Adrenal gland (tissue), 12 donors: ENCODE results near the gene MBD3L2B. TPM values are rescaled to one million over a fixed set of nuclear protein-coding genes. Genes with fewer than 3 reads are reported as not detected.

Source experiments
- DNase-seq, 7 donors: peaks; one replicate each; pipeline ENCODE4 v3.0.0-alpha.2; 2019 to 2020
- H3K27ac ChIP-seq, 5 donors: fragments of 200-600 bp; sonication (generic) in 4 of 5; 1 replicate in 3 of 5; 2 replicates in 2 of 5; pipeline versions ENCODE4 v1.5.1 to v1.8.0; 2016 to 2020; ENCODE audit warnings: mild to moderate bottlenecking in 1 of 5
- H3K27me3 ChIP-seq: fragments of 200-600 bp; 2 replicates; pipeline ENCODE4 v1.8.0; 2021
- H3K36me3 ChIP-seq, 2 donors: fragments of 200-600 bp; replicated peaks in 1 of 2; 1 replicate in 1 of 2; 2 replicates in 1 of 2; pipeline versions ENCODE4 v1.5.1 to v1.8.0; 2018 to 2022
- H3K4me1 ChIP-seq, 2 donors: fragments of 200-600 bp; replicated peaks in 1 of 2; 1 replicate in 1 of 2; 2 replicates in 1 of 2; pipeline versions ENCODE4 v1.5.1 to v1.8.0; 2018 to 2021
- H3K4me3 ChIP-seq, 4 donors: fragments of 200-600 bp; sonication (generic) in 3 of 4; one replicate each; pipeline ENCODE4 v1.5.1; 2016 to 2018
- H3K9me3 ChIP-seq, 3 donors: fragments of 200-600 bp; sonication (generic) in 1 of 3; replicated peaks in 1 of 3; 1 replicate in 2 of 3; 2 replicates in 1 of 3; pipeline versions ENCODE4 v1.5.1 to v1.8.0; 2016 to 2021
- CTCF ChIP-seq, 6 experiments: fragments of 450-650 bp in 4 of 6; fragments of 200-600 bp in 2 of 6; sonication (generic) in 1 of 6; IDR thresholded peaks; 1 replicate in 5 of 6; 2 replicates in 1 of 6; pipeline versions ENCODE4 v1.5.1 to v1.8.0; 2016 to 2021; ENCODE audit warnings: antibody characterized with exemption in 6 of 6, mild to moderate bottlenecking in 2 of 6, moderate library complexity in 1 of 6
- POLR2A ChIP-seq, 2 donors: fragments of 450-650 bp; IDR thresholded peaks; one replicate each; pipeline ENCODE4 v1.6.1; 2017; ENCODE audit warnings: antibody characterized with exemption in 2 of 2, mild to moderate bottlenecking in 2 of 2, moderate library complexity in 1 of 2
- WGBS, 4 donors: extraction: QIAGEN DNeasy Blood & Tissue Kit in 2 of 4; methylation state at CpG; one replicate each; pipeline versions ENCODE4 v1.1.5 to v1.1.7; 2013 to 2017; 5-methylcytosine and 5-hydroxymethylcytosine counted together
- intact Hi-C, 2 donors: fragments of 100-400 bp; cut with DNase I; formaldehyde crosslinking; loops; one replicate each; pipeline versions ENCODE4 v1.14.1 to v1.15.0; 2022 to 2023
- polyA plus RNA-seq, 3 donors: library from polyadenylated mRNA; stranded (reverse); fragments of 200-250 nt in 2 of 3; fragments of 350-450 nt in 1 of 3; fragmentation: Illumina TruSeq in 1 of 3; extraction: RNeasy Lipid Tissue Mini Kit (QIAGEN cat#74804) in 1 of 3; gene quantifications; one replicate each; pipeline ENCODE4 v1.2.3, GENCODE V29; 2013 to 2014
- total RNA-seq, 9 donors: library from RNA; depleted of rRNA in 4 of 9; stranded (reverse); fragments of >200 nt in 4 of 9; fragments of 120-200 nt in 1 of 9; fragmentation: NEBNext Ultra II Directional in 1 of 9; extraction: Animal tissue kit (Norgen Biotek cat#: 25700) in 1 of 9; gene quantifications; one replicate each; pipeline versions ENCODE4 v1.1.0 to v1.2.4, GENCODE V29; 2013 to 2023
- donor health status: healthy with polysubstance abuse.
- donor health status: Bipolar disorder and iron deficiency.
- donor health status: DM: yes; HTN: yes; CAD: no.
- donor health status: DM: no; HTN: no; CAD: no.
- donor health status: DM: no; HTN: no; CAD: no.
- donor health status: DM: yes; HTN: yes; CAD: no.

MBD3L2B gene
- total and polyA plus RNA-seq, 12 donors: not detected

DNA sequence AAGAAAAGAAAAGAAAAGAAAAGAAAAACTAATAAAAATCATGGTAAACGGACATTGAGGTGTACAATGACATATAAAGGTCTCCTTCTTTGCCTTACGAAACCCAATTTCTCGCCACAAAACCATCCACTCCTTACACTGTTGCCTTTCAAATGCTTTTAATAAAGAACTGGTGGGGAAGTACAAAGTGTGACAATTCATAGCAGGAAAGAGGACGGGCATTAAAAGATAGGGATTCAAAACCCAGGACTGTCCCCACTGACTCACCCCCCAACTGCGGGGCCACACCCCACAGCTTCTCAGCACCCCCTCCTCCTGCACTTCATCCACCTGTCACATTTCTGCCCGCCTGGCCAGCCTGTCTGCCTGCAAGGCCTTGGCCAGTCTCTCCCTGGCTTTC is 2.4 kb downstream of the MBD3L2B start:
- intact Hi-C loops: no loop called here
- no peaks in the 10 kb centered on the region for H3K9me3 ChIP-seq
- 72 to 84% (median 77%) methylated on average over 6 of the region's 6 CpGs for whole genome bisulfite sequencing, 4 donors
- DNase-seq: no peak
- no peaks in the 10 kb centered on the region for H3K4me1 ChIP-seq
- no peak for TF ChIP-seq POLR2A (IDR thresholded peaks at IDR 0.05)
- H3K36me3 ChIP-seq: no peaks in the 10 kb centered on the region
- no peak overlapping the region for H3K27ac ChIP-seq
- H3K4me3 ChIP-seq: no peak overlapping the region
- H3K27me3 ChIP-seq: no peaks in the 10 kb centered on the region

DNA sequence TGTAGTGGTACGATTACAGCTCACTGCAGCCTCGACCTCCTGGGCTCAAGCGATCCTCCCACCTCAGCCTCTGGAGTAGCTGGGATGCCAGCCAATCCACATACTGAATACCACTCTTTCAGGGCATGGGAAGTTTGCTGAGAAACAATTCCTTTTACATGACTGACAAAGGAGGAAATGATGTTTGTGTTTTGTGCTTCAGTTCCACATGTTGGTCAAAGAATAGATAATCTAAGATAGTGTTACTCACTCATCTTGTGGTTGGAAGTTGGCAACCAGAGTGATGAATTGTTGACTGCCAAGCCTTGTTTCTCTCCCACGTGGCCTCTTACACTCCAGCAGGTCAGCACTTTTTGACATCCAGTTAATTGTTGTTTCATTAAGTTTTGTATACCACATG is 7.6 kb downstream of the MBD3L2B start:
- TF ChIP-seq POLR2A (IDR thresholded peaks at IDR 0.05) (no peak), CTCF (IDR thresholded peaks at IDR 0.05) (no peak)
- DNase-seq: no peak
- Histone ChIP-seq H3K27me3 (no peaks in the 10 kb centered on the region), H3K9me3 (no peaks in the 10 kb centered on the region), H3K27ac (no peak overlapping the region), H3K4me3 (no peak overlapping the region), H3K36me3 (no peaks in the 10 kb centered on the region), H3K4me1 (no peaks in the 10 kb centered on the region)
- 47 to 53% (median 51%) methylated on average over 4 of the region's 4 CpGs for WGBS, 4 donors
- intact Hi-C loops: no loop called here

DNA sequence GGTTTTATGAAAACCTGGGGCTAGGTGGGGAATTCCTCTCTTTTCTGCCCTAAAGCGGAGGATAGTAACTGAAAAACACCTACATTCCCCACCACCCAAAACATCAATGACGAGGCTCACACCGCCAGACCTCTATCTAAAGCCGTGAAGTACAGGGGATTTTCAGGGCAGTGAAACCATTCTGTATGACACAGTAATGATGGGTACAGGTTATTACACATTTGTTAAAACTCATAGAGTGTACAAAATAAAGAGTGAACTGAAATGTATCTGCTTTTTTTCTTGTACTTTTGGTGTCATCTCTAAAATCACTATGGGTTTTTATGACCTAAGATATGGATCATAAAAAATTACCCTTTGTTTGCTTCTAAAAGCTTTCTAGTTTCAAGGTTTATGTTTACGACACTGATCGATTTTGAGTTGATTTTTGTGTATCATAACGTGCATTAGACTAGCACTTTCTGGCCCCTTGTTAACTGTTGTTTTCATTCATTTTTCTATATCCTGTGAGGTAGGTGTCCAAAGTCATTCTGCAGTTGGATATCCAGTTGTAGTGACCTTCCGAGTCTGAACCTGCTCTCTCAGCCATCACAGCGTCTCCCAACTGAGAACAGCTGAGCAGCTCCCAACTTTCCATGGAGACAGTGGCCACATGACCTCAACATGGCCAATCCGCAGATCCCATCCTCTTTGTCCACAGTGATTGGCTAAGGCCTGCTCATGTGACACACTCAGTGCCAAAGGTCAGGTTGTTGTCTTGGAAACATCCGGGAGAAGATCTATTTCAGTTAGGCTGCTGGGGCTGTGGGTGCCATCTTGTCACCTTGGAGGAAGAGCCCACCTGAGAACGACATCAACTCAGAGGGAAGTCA is 10.3 kb downstream of the MBD3L2B start:
- Histone ChIP-seq H3K27ac (no peak overlapping the region), H3K4me1 (no peaks in the 10 kb centered on the region), H3K4me3 (no peak overlapping the region), H3K9me3 (no peaks in the 10 kb centered on the region), H3K27me3 (no peaks in the 10 kb centered on the region), H3K36me3 (no peaks in the 10 kb centered on the region)
- TF ChIP-seq POLR2A (IDR thresholded peaks at IDR 0.05) (no peak), CTCF (IDR thresholded peaks at IDR 0.05) (no peak)
- intact Hi-C loops: no loop called here
- WGBS, 4 donors: 81 to 85% (median 83%) methylated on average over 11 to 12 of the region's 12 CpGs
- no peak for DNase-seq

- Histone ChIP-seq H3K27me3 (no peaks in the 10 kb centered on the region), H3K4me1 (no peaks in the 10 kb centered on the region), H3K27ac (no peak overlapping the region), H3K4me3 (no peak overlapping the region), H3K36me3 (no peaks in the 10 kb centered on the region), H3K9me3 (no peaks in the 10 kb centered on the region)
- intact Hi-C loops: no loop called here
- no peak for DNase-seq
- 50 to 56% (median 55%) methylated on average over 4 of the region's 4 CpGs for whole genome bisulfite sequencing, 4 donors
- TF ChIP-seq POLR2A (IDR thresholded peaks at IDR 0.05) (no peak), CTCF (IDR thresholded peaks at IDR 0.05) (no peak)
Observed at GRCh38 chr19:7007859-7008258, 13.4 kb downstream of the MBD3L2B start.
